ENCODE results near the gene MUC5B. TPM values are rescaled to one million over a fixed set of nuclear protein-coding genes. Genes with fewer than 3 reads are reported as not detected.

Gene MUC5B
- total RNA-seq, 2 experiments from 2014 or later, result not detected

GRCh38 chr11:1198561-1199240, 24.2 kb upstream of the MUC5B start:
- POLR2A ChIA-PET, result no interaction called here
- no peak for DNase-seq

GRCh38 chr11:1199241-1199750, 23.6 kb upstream of the MUC5B start:
- no peaks in the 10 kb centered on the region for H3K36me3 Mint-ChIP-seq (ENCODE audit: low read depth)

More at GRCh38 chr11:1198561-1199240, 24.2 kb upstream of the MUC5B start:
- no peak for TF ChIP-seq CTCF (IDR thresholded peaks at IDR 0.05)
- intact Hi-C loops (cut with micrococcal nuclease), result no loop called here
- Mint-ChIP-seq H3K27me3 (no peaks in the 10 kb centered on the region), H3K9me3 (no peaks in the 10 kb centered on the region), H3K4me1 (ENCODE audit: low read depth) (no peaks in the 10 kb centered on the region), H3K36me3 (ENCODE audit: low read depth) (no peaks in the 10 kb centered on the region), H3K4me3 (no peak overlapping the region), H3K27ac (no peak overlapping the region)
- no peak for ATAC-seq
- CTCF ChIA-PET, result no interaction called here

GRCh38 chr11:1199751-1200610, 22.9 kb upstream of the MUC5B start:
- no peak for TF ChIP-seq CTCF (IDR thresholded peaks at IDR 0.05)
- no peaks in the 10 kb centered on the region for H3K27me3 Mint-ChIP-seq
- ATAC-seq, result no peak
- ChIA-PET CTCF (no interaction called here), POLR2A (no interaction called here)
- DNase-seq, result no peak
- no peaks in the 10 kb centered on the region for H3K4me1 Mint-ChIP-seq (ENCODE audit: low read depth)
- intact Hi-C loops (cut with micrococcal nuclease), result loop anchor here (10.0 kb wide), 1 partner anchor 315 kb away; no protein-coding TSS in a partner anchor
- no peaks in the 10 kb centered on the region for H3K9me3 Mint-ChIP-seq
- no peaks in the 10 kb centered on the region for H3K36me3 Mint-ChIP-seq (ENCODE audit: low read depth)
- H3K4me3 Mint-ChIP-seq, result no peak overlapping the region
- H3K27ac Mint-ChIP-seq, result no peak overlapping the region

More at GRCh38 chr11:1199241-1199750, 23.6 kb upstream of the MUC5B start:
- no peak for ATAC-seq
- no peak overlapping the region for H3K4me3 Mint-ChIP-seq
- DNase-seq, result no peak
- POLR2A ChIA-PET, result no interaction called here
- intact Hi-C loops (cut with micrococcal nuclease), result no loop called here
- no peaks in the 10 kb centered on the region for H3K9me3 Mint-ChIP-seq
- H3K4me1 Mint-ChIP-seq (ENCODE audit: low read depth), result no peaks in the 10 kb centered on the region
- no peak for TF ChIP-seq CTCF (IDR thresholded peaks at IDR 0.05)
- H3K27ac Mint-ChIP-seq, result no peak overlapping the region
- no peaks in the 10 kb centered on the region for H3K27me3 Mint-ChIP-seq
- CTCF ChIA-PET, result no interaction called here

- Mint-ChIP-seq H3K4me1 (ENCODE audit: low read depth) (no peaks in the 10 kb centered on the region), H3K9me3 (no peaks in the 10 kb centered on the region), H3K36me3 (ENCODE audit: low read depth) (no peaks in the 10 kb centered on the region), H3K27ac (no peak overlapping the region), H3K4me3 (no peak overlapping the region), H3K27me3 (no peaks in the 10 kb centered on the region)
- ChIA-PET CTCF (no interaction called here), POLR2A (no interaction called here)
- intact Hi-C loops (cut with micrococcal nuclease), result loop anchor here (10.0 kb wide), 1 partner anchor 314 kb away; no protein-coding TSS in a partner anchor
- ATAC-seq, result no peak
- DNase-seq, result no peak
- no peak for TF ChIP-seq CTCF (IDR thresholded peaks at IDR 0.05)
Measured at GRCh38 chr11:1200611-1201191, 22.2 kb upstream of the MUC5B start.
